Measurements from ENCODE around the gene KCNJ12.
"Not testable (repeated sequence)": the region's sequence is repeated elsewhere in the genome, so short reads cannot be mapped to it uniquely, and the experiment has no call there.

DNA sequence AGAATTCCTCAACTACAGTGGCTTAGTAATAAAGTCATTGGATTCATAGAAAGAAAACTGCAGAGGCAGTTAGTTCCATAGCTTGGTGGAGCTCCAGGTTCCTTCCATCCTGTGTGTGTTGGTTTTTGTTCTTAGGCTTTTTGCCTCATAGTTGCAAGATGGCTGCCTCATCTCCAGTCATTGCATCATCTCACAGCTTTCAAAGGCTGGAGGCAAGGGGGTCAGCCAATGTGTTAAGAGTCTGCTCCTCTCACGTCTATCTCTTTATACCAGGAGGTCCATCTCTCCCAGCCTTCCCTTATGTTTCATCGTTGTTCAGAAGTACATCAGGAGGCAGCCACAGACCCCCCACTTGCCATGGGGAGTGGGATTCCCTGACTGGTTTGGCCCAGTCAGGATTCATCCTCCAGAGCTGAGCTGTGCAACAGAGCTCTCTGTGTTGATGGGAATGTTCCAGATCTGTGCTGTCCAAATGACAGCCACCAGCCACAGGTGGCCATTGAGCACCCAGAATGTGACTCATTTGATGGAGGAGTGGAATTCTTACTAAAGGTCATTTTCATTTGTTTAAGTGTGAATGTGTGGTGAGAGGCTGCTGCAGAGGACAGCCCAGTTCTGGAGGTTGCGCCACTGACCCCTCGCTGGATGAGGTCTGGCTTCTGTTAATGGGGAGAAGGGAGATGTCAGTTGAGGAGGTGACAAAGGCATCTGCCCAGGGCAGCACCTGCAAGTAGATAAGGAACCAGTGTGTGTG lies 39.4 kb upstream of the KCNJ12 start:
- TF ChIP-seq CTCF (IDR thresholded peaks at IDR 0.05); ZFX (IDR thresholded peaks at IDR 0.05; ENCODE audit: borderline replicate concordance): not testable (repeated sequence)

Measured in 22Rv1 (cell line).